HepG2 (cell line): ENCODE measurements around the gene DDX49. TPM values are rescaled to one million over a fixed set of nuclear protein-coding genes. Genes with fewer than 3 reads are reported as not detected.

ENCODE experiments used
- ASH2L ChIP-seq: fragments of 300-600, 200-600 bp; sonication (generic); IDR thresholded peaks from 2 replicates; pipeline ENCODE4 v1.7.0; 2017; ENCODE audit warnings: low read depth, mild to moderate bottlenecking, moderate library complexity, mixed read lengths, low read length; ENCODE audit not compliant: insufficient read length
- HES4 ChIP-seq: sonication (generic); formaldehyde crosslinking; IDR thresholded peaks from 2 replicates; pipeline ENCODE4 v1.9.0; 2021; ENCODE audit warnings: mild to moderate bottlenecking, missing genetic modification reagents, borderline replicate concordance
- KDM3A ChIP-seq: IDR thresholded peaks from 2 replicates; pipeline ENCODE4 v1.6.1; 2018; ENCODE audit warnings: low read depth, missing compliant biosample characterization
- KDM4B ChIP-seq: sonication (generic); formaldehyde crosslinking; IDR thresholded peaks from 2 replicates; pipeline ENCODE4 v1.4.0; 2020; ENCODE audit warnings: missing genetic modification reagents
- NR1H2 ChIP-seq: sonication (generic); formaldehyde crosslinking; IDR thresholded peaks from 2 replicates; pipeline ENCODE4 v1.8.1; 2022; ENCODE audit warnings: low read depth, missing genetic modification reagents, borderline replicate concordance
- RBFOX2 ChIP-seq: fragments of 200-400 bp; formaldehyde crosslinking; IDR thresholded peaks from 2 replicates; pipeline ENCODE4 v1.6.1; 2017; ENCODE audit warnings: low read depth, mild to moderate bottlenecking, low read length
- SNAI1 ChIP-seq: sonication (generic); formaldehyde crosslinking; IDR thresholded peaks from 2 replicates; pipeline ENCODE4 v1.5.0; 2020; ENCODE audit warnings: mild to moderate bottlenecking, missing genetic modification reagents, borderline replicate concordance
- ZFP90 ChIP-seq: sonication (generic); formaldehyde crosslinking; IDR thresholded peaks from 2 replicates; pipeline ENCODE4 v1.8.0; 2022; ENCODE audit warnings: missing genetic modification reagents, mild to moderate bottlenecking, inconsistent platforms, borderline replicate concordance
- ZIK1 ChIP-seq: sonication (generic); formaldehyde crosslinking; IDR thresholded peaks from 2 replicates; pipeline ENCODE4 v1.5.0; 2020; ENCODE audit warnings: mild to moderate bottlenecking, low read depth, missing genetic modification reagents, borderline replicate concordance
- ZMYM4 ChIP-seq: sonication (generic); formaldehyde crosslinking; IDR thresholded peaks from 2 replicates; pipeline ENCODE4 v1.8.1; 2023; ENCODE audit warnings: mild to moderate bottlenecking, missing genetic modification reagents
- ZNF136 ChIP-seq: sonication (generic); formaldehyde crosslinking; IDR thresholded peaks from 2 replicates; pipeline ENCODE4 v1.8.1; 2022; ENCODE audit warnings: low read depth, mild to moderate bottlenecking, moderate library complexity, missing genetic modification reagents
- ZNF180 ChIP-seq: sonication (generic); formaldehyde crosslinking; IDR thresholded peaks from 2 replicates; pipeline ENCODE4 v1.4.0; 2020; ENCODE audit warnings: low read depth, missing genetic modification reagents, borderline replicate concordance
- ZNF205 ChIP-seq: IDR thresholded peaks from 2 replicates; pipeline ENCODE4 v1.6.1; 2018; ENCODE audit warnings: missing biosample characterization, missing genetic modification reagents
- ZNF224 ChIP-seq: sonication (generic); formaldehyde crosslinking; IDR thresholded peaks from 2 replicates; pipeline ENCODE4 v1.5.0; 2020; ENCODE audit warnings: mild to moderate bottlenecking, missing genetic modification reagents
- ZNF367 ChIP-seq: sonication (generic); formaldehyde crosslinking; IDR thresholded peaks from 2 replicates; pipeline ENCODE4 v1.4.0; 2020; ENCODE audit warnings: missing genetic modification reagents, borderline replicate concordance
- ZNF788 ChIP-seq: sonication (generic); formaldehyde crosslinking; IDR thresholded peaks from 2 replicates; pipeline ENCODE4 v1.5.0; 2020; ENCODE audit warnings: mild to moderate bottlenecking, missing genetic modification reagents, borderline replicate concordance
- ZNF850 ChIP-seq: sonication (generic); formaldehyde crosslinking; conservative IDR thresholded peaks from 2 replicates; pipeline ENCODE4 v1.9.0; 2021; ENCODE audit warnings: mild to moderate bottlenecking, missing genetic modification reagents
- polyA plus RNA-seq, 8 experiments: library from polyadenylated mRNA; depleted of rRNA in 3 of 8; stranded (reverse) in 7 of 8; unstranded in 1 of 8; fragments of >200 nt; fragmentation: Illumina TruSeq in 4 of 8; extraction: Trizol in 4 of 8; gene quantifications; 2 replicates each; pipeline versions ENCODE4 v1.2.1 to v1.2.3, GENCODE V29; 2011 to 2016; ENCODE audit warnings: low read depth in 4 of 8, missing spikeins in 1 of 8, mixed read lengths in 1 of 8; ENCODE audit not compliant: insufficient read depth in 1 of 8
- total RNA-seq, 5 experiments: library from RNA; depleted of rRNA; stranded (reverse); fragments of >200 nt; fragmentation: Illumina TruSeq; extraction: Trizol; gene quantifications; 2 replicates each; pipeline ENCODE4 v1.2.3, GENCODE V29; 2016; ENCODE audit warnings: low read depth in 1 of 5
- TF ChIP-seq, protein P1 (sequence below): sonication (generic); formaldehyde crosslinking; IDR thresholded peaks from 2 replicates; pipeline ENCODE4 v1.4.0; 2020; ENCODE audit warnings: missing genetic modification reagents
- TF ChIP-seq, protein P2 (sequence below): sonication (generic); IDR thresholded peaks from 2 replicates; pipeline ENCODE4 v1.6.1; 2016; ENCODE audit warnings: low read depth, borderline replicate concordance
- TF ChIP-seq, protein P3 (sequence below): sonication (generic); formaldehyde crosslinking; IDR thresholded peaks from 2 replicates; pipeline ENCODE4 v1.8.1; 2023; ENCODE audit warnings: mild to moderate bottlenecking, missing genetic modification reagents
- TF ChIP-seq, protein P4 (sequence below): sonication (generic); formaldehyde crosslinking; IDR thresholded peaks from 2 replicates; pipeline ENCODE4 v1.4.0; 2020; ENCODE audit warnings: mild to moderate bottlenecking, missing genetic modification reagents

The DDX49 gene
- total and polyA plus RNA-seq, 2 of the 13 experiments (the other 11 are each of a cell fraction or from before 2014, with no cell fraction given) = 27.0 to 46.2 TPM

DNA sequence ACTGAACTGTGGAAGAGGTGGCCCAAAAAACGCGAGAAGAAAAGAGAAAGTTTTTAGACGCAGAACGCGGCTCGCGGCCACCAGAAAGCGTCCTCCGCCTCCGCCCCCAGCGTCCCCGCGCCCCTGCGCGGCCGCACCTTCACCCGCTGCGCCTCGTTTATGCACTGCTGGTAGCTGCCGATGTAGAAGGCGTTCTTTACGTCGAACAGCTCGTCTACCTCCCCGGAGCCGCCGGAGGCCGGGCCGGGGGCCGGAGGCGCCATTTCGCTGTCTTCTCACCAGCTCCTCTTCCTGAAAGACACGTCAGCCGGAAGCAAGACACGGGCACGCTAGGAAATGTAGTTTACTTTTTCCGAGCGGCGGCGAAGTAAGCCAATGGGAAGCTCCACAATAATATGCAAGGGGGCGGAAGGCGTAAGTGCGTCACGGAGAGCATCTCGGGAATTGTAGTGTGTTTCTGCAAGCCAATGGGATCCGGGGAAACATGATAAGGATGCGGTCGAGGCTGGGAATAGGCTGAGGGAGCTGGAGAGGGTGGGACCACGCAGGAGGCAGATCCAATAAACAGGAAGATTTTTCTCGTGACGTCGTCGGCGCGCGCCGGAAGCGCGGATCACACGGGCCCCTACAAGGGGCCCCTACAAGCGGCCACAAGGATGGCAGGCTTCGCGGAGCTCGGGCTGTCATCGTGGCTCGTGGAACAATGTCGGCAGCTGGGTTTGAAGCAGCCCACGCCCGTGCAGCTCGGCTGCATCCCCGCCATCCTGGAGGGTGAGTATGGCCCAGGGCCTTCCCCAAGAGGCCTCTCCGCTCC lies at the start of gene DDX49, which contains the start of gene COPE (continued):
- TF ChIP-seq ZFP90 (peak; percentile 68; the same call in 1 of the 2 replicates), ZNF136 (CRISPR knock-in tag) (no peak; the same call in 1 of the 2 replicates), NR1H2 (CRISPR knock-in tag) (no peak), RBFOX2 (peak; percentile 94), ZNF850 (CRISPR knock-in tag) (no peak), ZNF205 (CRISPR knock-in tag) (peak; percentile 42; the same call in 1 of the 2 replicates), KDM3A (CRISPR knock-in tag) (0 out of 2 replicates have a peak, but pooled peaks have one; percentile 14), ZMYM4 (CRISPR knock-in tag) (no peak), ZNF367 (CRISPR knock-in tag) (no peak), HES4 (CRISPR knock-in tag) (no peak), ZNF224 (CRISPR knock-in tag) (no peak), ASH2L (peak; percentile 60), ZNF180 (CRISPR knock-in tag) (no peak), ZIK1 (CRISPR knock-in tag) (no peak), ZNF788 (CRISPR knock-in tag) (peak; percentile 88; the same call in 1 of the 2 replicates), SNAI1 (CRISPR knock-in tag) (no peak), KDM4B (CRISPR knock-in tag) (0 out of 2 replicates have a peak, but pooled peaks have one; percentile 48)
- TF ChIP-seq, protein P1, sequence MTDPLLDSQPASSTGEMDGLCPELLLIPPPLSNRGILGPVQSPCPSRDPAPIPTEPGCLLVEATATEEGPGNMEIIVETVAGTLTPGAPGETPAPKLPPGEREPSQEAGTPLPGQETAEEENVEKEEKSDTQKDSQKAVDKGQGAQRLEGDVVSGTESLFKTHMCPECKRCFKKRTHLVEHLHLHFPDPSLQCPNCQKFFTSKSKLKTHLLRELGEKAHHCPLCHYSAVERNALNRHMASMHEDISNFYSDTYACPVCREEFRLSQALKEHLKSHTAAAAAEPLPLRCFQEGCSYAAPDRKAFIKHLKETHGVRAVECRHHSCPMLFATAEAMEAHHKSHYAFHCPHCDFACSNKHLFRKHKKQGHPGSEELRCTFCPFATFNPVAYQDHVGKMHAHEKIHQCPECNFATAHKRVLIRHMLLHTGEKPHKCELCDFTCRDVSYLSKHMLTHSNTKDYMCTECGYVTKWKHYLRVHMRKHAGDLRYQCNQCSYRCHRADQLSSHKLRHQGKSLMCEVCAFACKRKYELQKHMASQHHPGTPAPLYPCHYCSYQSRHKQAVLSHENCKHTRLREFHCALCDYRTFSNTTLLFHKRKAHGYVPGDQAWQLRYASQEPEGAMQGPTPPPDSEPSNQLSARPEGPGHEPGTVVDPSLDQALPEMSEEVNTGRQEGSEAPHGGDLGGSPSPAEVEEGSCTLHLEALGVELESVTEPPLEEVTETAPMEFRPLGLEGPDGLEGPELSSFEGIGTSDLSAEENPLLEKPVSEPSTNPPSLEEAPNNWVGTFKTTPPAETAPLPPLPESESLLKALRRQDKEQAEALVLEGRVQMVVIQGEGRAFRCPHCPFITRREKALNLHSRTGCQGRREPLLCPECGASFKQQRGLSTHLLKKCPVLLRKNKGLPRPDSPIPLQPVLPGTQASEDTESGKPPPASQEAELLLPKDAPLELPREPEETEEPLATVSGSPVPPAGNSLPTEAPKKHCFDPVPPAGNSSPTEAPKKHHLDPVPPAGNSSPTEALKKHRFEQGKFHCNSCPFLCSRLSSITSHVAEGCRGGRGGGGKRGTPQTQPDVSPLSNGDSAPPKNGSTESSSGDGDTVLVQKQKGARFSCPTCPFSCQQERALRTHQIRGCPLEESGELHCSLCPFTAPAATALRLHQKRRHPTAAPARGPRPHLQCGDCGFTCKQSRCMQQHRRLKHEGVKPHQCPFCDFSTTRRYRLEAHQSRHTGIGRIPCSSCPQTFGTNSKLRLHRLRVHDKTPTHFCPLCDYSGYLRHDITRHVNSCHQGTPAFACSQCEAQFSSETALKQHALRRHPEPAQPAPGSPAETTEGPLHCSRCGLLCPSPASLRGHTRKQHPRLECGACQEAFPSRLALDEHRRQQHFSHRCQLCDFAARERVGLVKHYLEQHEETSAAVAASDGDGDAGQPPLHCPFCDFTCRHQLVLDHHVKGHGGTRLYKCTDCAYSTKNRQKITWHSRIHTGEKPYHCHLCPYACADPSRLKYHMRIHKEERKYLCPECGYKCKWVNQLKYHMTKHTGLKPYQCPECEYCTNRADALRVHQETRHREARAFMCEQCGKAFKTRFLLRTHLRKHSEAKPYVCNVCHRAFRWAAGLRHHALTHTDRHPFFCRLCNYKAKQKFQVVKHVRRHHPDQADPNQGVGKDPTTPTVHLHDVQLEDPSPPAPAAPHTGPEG (CRISPR knock-in tag) = 0 out of 2 replicates have a peak, but pooled peaks have one; percentile 53
- TF ChIP-seq, protein P2, sequence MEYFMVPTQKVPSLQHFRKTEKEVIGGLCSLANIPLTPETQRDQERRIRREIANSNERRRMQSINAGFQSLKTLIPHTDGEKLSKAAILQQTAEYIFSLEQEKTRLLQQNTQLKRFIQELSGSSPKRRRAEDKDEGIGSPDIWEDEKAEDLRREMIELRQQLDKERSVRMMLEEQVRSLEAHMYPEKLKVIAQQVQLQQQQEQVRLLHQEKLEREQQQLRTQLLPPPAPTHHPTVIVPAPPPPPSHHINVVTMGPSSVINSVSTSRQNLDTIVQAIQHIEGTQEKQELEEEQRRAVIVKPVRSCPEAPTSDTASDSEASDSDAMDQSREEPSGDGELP = peak; percentile 78; the same call in 1 of the 2 replicates
- TF ChIP-seq, protein P3, sequence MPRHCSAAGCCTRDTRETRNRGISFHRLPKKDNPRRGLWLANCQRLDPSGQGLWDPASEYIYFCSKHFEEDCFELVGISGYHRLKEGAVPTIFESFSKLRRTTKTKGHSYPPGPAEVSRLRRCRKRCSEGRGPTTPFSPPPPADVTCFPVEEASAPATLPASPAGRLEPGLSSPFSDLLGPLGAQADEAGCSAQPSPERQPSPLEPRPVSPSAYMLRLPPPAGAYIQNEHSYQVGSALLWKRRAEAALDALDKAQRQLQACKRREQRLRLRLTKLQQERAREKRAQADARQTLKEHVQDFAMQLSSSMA = no peak; the same call in 1 of the 2 replicates
- TF ChIP-seq, protein P4, sequence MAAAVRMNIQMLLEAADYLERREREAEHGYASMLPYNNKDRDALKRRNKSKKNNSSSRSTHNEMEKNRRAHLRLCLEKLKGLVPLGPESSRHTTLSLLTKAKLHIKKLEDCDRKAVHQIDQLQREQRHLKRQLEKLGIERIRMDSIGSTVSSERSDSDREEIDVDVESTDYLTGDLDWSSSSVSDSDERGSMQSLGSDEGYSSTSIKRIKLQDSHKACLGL = peak; percentile 94; the same call in 1 of the 2 replicates
